Stimulated activated effector memory CD8-positive, alpha-beta T cell treated with anti-CD3 and anti-CD28 coated beads, Interleukin-12 subunit alpha, Interleukin-12 subunit beta, amount 100 ng/mL, for 72 hours (primary cell): Measurements from ENCODE around the gene PBLD.
"Not testable (repeated sequence)": the region's sequence is repeated elsewhere in the genome, so short reads cannot be mapped to it uniquely, and the experiment has no call there.

Experiments
- ATAC-seq: fragments of 150-1000 bp; cut with Tn5 transposase; 2 replicates; pipeline ENCODE4 v1.10.0; 2021
- DNase-seq, 2 donors: peaks; one replicate each; pipeline ENCODE4 v3.0.0; 2021 to 2022; ENCODE audit warnings: low spot score in 2 of 2
- H3K27ac Mint-ChIP-seq: one replicate; pipeline ENCODE4 v1.8.0; 2022; ENCODE audit warnings: mild to moderate bottlenecking, mixed read lengths
- H3K36me3 Mint-ChIP-seq: one replicate; pipeline ENCODE4 v1.8.0; 2022; ENCODE audit warnings: mild to moderate bottlenecking, mixed read lengths
- H3K4me1 Mint-ChIP-seq: one replicate; pipeline ENCODE4 v1.8.0; 2022; ENCODE audit warnings: mixed read lengths
- H3K4me3 Mint-ChIP-seq: one replicate; pipeline ENCODE4 v1.8.0; 2022; ENCODE audit warnings: mild to moderate bottlenecking, mixed read lengths
- H3K9me3 Mint-ChIP-seq: one replicate; pipeline ENCODE4 v1.8.0; 2022; ENCODE audit warnings: mixed read lengths

The PBLD gene

GRCh38 chr10:68275600-68276126 lies 57.1 kb downstream of the PBLD start:
- ATAC-seq (no peak), DNase-seq (no peak)
- Mint-ChIP-seq H3K9me3 (peaks cover 4% of the 10 kb centered on the region), H3K4me3 (no peak overlapping the region), H3K4me1 (no peaks in the 10 kb centered on the region), H3K36me3 (no peaks in the 10 kb centered on the region), H3K27ac (no peak overlapping the region)

- Mint-ChIP-seq H3K4me3 (no peak overlapping the region), H3K4me1 (no peaks in the 10 kb centered on the region), H3K9me3 (peaks cover 4% of the 10 kb centered on the region), H3K27ac (no peak overlapping the region), H3K36me3 (no peaks in the 10 kb centered on the region)
- DNase-seq (no peak), ATAC-seq (no peak)
These were observed 59.9 kb downstream of the PBLD start for GRCh38 chr10:68272833-68273232.

DNA sequence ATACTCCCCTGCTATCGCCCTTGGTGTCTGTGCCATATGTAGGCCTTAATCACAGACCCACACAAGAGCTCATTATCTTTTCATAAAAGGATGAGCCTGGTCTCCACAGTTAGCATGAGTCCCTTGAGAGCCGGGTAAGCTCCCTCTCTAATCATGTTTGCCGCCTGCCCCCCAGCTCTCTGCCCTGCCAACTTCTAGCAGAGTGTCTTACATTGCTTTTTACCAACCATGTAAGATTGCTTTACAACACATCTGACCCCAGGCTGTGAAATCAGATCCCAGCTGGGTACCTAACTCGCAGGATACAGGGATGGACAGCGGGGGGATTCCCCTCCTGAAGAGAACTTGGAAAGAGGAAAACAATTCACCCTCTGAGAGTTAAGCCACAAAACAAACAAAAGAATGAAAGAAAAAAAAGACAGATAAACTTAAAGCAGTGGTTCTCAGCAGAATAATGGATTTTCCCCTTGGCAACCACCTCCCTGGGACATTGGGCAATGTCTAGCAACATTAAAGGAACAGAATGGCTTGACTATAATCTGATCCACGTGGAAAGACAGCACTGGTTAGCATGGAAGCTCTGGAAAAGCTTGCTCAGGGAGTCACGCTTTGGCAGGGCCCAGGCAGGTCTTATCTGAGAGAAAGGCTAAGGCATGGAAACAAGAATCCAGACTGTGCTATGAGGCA lies 61.4 kb downstream of the PBLD start:
- Mint-ChIP-seq H3K4me3 (no peak overlapping the region), H3K36me3 (no peaks in the 10 kb centered on the region), H3K4me1 (no peaks in the 10 kb centered on the region), H3K27ac (no peak overlapping the region), H3K9me3 (no peaks in the 10 kb centered on the region)
- DNase-seq (no peak), ATAC-seq (no peak)

DNA sequence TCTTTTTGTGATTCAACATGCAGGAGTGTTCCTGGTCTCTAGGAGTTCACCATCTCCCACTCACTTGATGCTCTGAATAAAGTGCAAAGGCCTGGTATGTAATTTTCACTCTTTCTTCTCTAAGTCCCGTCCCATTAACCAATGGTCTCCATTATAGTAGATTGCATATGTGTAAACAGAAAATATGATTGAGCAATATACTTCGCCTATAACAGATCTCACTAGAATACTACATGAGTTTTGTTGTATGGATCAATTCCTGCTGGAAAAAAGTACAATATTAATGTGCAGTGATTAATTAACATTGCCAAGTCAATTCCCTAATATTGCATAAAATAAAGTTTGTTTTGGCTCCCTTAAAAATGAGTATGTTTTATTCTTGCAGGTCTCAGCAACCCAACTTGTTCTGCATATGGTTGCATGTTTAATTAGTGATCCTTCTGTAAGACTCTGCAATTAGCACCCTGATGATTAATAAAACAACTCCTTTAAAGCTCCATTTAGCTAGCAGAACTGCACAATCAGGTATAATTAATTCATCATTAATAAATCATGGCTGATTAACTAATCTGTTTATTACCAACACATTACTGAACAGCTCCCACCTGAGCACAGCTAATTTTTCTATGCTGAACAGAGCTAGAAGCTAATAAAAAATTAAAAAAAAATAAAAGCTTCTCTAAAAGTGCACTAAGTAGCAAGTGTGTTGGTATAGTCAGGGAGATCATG lies 63.0 kb downstream of the PBLD start:
- Mint-ChIP-seq H3K4me3 (no peak overlapping the region), H3K9me3 (no peaks in the 10 kb centered on the region), H3K27ac (no peak overlapping the region), H3K36me3 (no peaks in the 10 kb centered on the region), H3K4me1 (no peaks in the 10 kb centered on the region)
- DNase-seq (no peak), ATAC-seq (no peak)

GRCh38 chr10:68261132-68261856 lies 71.4 kb downstream of the PBLD start:
- DNase-seq = no peak
- no peak overlapping the region for H3K4me3 Mint-ChIP-seq
- no peak for ATAC-seq
- H3K36me3 Mint-ChIP-seq = no peaks in the 10 kb centered on the region
- H3K27ac Mint-ChIP-seq = no peak overlapping the region
- no peaks in the 10 kb centered on the region for H3K4me1 Mint-ChIP-seq
- peaks cover 7% of the 10 kb centered on the region for H3K9me3 Mint-ChIP-seq

GRCh38 chr10:68253346-68253745 lies 79.4 kb downstream of the PBLD start:
- no peak for DNase-seq
- no peaks in the 10 kb centered on the region for H3K4me1 Mint-ChIP-seq
- no peaks in the 10 kb centered on the region for H3K9me3 Mint-ChIP-seq
- H3K27ac Mint-ChIP-seq = no peak overlapping the region
- no peak overlapping the region for H3K4me3 Mint-ChIP-seq
- H3K36me3 Mint-ChIP-seq = no peaks in the 10 kb centered on the region
- ATAC-seq = no peak

GRCh38 chr10:68251625-68252495 lies 80.9 kb downstream of the PBLD start:
- no peak for ATAC-seq
- Mint-ChIP-seq H3K4me1 (no peaks in the 10 kb centered on the region), H3K27ac (no peak overlapping the region)

DNA sequence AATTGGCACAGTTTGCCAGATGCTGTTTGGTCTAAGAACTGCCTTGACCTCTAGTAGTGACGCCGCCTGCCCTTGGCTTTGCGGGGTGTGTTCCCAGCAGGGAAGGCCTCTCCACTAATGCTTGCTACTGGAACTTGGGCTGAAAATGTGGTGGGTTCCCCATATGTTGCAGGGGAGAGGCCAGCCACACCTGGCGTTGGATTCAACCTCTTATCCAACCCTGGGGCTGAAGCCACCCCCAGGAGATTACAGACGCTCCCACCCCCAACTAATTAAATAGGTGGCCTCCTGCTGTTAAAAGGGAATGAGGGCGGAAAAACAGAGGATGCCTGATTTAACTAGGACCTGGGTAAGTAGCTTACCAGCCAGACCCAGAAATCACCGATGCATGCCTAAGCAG lies 81.6 kb downstream of the PBLD start:
- no peaks in the 10 kb centered on the region for H3K36me3 Mint-ChIP-seq
- H3K27ac Mint-ChIP-seq = no peak overlapping the region
- H3K4me1 Mint-ChIP-seq = no peaks in the 10 kb centered on the region
- no peak for ATAC-seq
- no peak overlapping the region for H3K4me3 Mint-ChIP-seq
- no peaks in the 10 kb centered on the region for H3K9me3 Mint-ChIP-seq
- DNase-seq = no peak

More at GRCh38 chr10:68251625-68252495, 80.9 kb downstream of the PBLD start:
- Mint-ChIP-seq H3K4me3 (no peak overlapping the region), H3K9me3 (no peaks in the 10 kb centered on the region), H3K36me3 (no peaks in the 10 kb centered on the region)
- DNase-seq = no peak

GRCh38 chr10:68249297-68249696 lies 83.4 kb downstream of the PBLD start:
- DNase-seq (no peak), ATAC-seq (no peak)
- no peak overlapping the region for H3K4me3 Mint-ChIP-seq
- no peaks in the 10 kb centered on the region for H3K9me3 Mint-ChIP-seq
- H3K27ac Mint-ChIP-seq = no peak overlapping the region
- no peaks in the 10 kb centered on the region for H3K36me3 Mint-ChIP-seq
- H3K4me1 Mint-ChIP-seq = no peaks in the 10 kb centered on the region

- Mint-ChIP-seq H3K27ac (no peak overlapping the region), H3K4me3 (no peak overlapping the region), H3K4me1 (no peaks in the 10 kb centered on the region), H3K9me3 (no peaks in the 10 kb centered on the region), H3K36me3 (no peaks in the 10 kb centered on the region)
- ATAC-seq = no peak
- DNase-seq = no peak
These were observed 84.8 kb downstream of the PBLD start for GRCh38 chr10:68247931-68248330.

- not testable (repeated sequence) for H3K9me3 Mint-ChIP-seq, H3K36me3 Mint-ChIP-seq, H3K27ac Mint-ChIP-seq, H3K4me3 Mint-ChIP-seq, DNase-seq, ATAC-seq, H3K4me1 Mint-ChIP-seq
These were observed 86.3 kb downstream of the PBLD start for GRCh38 chr10:68246397-68246796.

DNA sequence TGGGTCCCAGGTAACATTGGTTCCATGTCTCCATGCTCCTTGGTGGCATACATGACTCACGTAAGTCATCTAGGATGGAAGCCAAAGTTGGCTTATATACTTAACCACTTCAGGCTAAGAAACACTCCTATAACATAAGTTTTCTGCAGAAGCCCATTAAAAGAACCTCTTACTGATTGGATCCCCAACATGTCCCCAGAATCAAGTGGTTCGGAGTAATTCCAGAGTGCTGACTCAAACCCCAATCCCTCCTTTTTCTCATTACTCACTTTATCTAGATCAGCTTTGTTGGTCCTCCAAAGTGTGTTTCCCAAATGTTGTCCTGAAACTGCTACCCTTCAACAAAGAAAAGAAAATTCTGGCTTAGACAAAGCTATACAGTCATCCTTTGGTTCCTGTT lies 90.7 kb downstream of the PBLD start:
- no peak for ATAC-seq
- Mint-ChIP-seq H3K36me3 (no peaks in the 10 kb centered on the region), H3K4me1 (no peaks in the 10 kb centered on the region), H3K4me3 (no peak overlapping the region), H3K9me3 (no peaks in the 10 kb centered on the region), H3K27ac (no peak overlapping the region)
- DNase-seq = no peak

DNA sequence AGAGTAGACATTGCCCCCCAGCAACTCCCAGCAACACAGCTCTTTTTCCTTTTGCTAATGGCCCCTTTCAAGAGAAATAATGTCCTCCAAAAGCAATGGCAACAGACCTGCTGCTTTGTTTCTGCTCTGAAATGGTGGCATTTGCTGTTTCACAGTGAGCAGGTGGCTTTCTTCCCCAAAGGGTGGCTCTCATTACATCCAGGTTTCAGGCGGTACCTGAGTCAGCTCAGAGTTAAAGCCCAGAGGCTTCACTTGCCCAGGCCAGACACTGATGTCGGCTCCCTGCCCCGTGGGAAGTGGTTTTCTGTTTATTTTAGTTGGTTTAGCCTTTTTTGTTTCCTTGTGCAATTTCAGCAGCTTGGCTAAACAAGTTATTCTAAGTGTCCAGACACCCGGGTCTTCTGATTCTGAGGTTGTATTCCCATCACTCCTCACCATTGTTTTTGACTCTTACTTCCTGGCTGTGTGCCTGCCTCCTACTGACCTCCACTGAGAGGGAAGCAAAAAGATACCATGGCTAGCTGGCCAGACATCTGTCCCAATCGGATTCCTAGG lies 93.1 kb downstream of the PBLD start:
- H3K9me3 Mint-ChIP-seq = no peaks in the 10 kb centered on the region
- H3K36me3 Mint-ChIP-seq = no peaks in the 10 kb centered on the region
- H3K27ac Mint-ChIP-seq = no peak overlapping the region
- DNase-seq = no peak
- no peak for ATAC-seq
- no peaks in the 10 kb centered on the region for H3K4me1 Mint-ChIP-seq
- no peak overlapping the region for H3K4me3 Mint-ChIP-seq

- Mint-ChIP-seq H3K9me3 (no peaks in the 10 kb centered on the region), H3K4me1 (no peaks in the 10 kb centered on the region), H3K36me3 (no peaks in the 10 kb centered on the region), H3K27ac (no peak overlapping the region), H3K4me3 (no peak overlapping the region)
- DNase-seq = no peak
- no peak for ATAC-seq
These were observed 93.7 kb downstream of the PBLD start for GRCh38 chr10:68239069-68239468.

DNA sequence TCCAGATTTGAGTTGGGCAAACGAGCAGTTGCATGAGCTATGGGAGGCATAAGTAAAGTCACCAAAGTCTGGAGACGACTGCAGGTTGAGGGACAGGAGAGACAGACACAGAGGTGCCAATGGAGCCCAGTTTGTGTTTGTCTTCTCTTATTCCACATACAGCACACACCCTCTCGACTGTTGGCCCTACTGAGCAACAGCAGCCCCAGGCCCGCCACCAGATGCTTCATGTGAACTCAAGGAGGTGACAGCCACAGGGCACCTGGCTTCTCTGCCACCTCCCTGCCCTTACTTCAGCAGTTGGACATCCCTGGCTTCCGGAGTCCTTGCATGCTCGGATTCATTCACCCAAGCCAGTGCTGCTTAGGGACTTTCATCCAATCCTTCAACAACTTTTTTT lies 94.4 kb downstream of the PBLD start:
- DNase-seq (no peak), ATAC-seq (no peak)
- Mint-ChIP-seq H3K36me3 (no peaks in the 10 kb centered on the region), H3K4me1 (no peaks in the 10 kb centered on the region), H3K9me3 (no peaks in the 10 kb centered on the region), H3K27ac (no peak overlapping the region), H3K4me3 (no peak overlapping the region)
